ENCODE results near the gene LEMD3. TPM values are rescaled to one million over a fixed set of nuclear protein-coding genes. Genes with fewer than 3 reads are reported as not detected.

Gene LEMD3
- total RNA-seq, 1 experiment from 2014 or later, result 28.4 TPM

DNA sequence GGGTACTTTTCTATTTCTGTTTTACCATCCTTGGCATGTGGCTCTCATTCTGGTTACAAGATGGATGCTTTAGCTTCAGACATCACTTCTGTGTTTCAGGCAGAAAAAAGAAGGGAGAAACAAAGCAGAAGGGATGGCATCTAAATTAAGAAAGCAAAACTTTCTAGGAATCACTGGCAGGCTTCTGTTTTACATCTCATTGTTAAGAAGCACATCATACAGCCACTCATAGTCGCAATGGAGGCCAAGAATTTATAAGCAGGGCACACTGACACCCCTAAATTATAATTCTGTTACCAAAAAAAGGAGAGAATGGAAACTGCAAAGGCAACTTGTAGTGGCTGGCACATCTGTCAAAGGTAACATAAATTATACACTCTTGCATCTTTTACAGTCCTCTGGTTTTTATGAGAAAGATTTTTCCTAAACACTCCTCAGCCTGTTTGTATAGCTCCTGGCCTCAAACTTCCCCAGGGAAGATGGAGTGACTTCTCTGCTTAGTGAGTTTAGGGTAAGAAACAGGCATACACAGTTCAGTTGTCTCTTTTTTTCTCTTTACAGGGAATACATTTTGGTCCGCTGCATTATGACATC lies 22.0 kb upstream of the LEMD3 start:
- no peak for TF ChIP-seq EZH2 (IDR thresholded peaks at IDR 0.05; ENCODE audit: borderline replicate concordance, low read depth, low read length, poor library complexity, severe bottlenecking)
- TF ChIP-seq, protein P1, sequence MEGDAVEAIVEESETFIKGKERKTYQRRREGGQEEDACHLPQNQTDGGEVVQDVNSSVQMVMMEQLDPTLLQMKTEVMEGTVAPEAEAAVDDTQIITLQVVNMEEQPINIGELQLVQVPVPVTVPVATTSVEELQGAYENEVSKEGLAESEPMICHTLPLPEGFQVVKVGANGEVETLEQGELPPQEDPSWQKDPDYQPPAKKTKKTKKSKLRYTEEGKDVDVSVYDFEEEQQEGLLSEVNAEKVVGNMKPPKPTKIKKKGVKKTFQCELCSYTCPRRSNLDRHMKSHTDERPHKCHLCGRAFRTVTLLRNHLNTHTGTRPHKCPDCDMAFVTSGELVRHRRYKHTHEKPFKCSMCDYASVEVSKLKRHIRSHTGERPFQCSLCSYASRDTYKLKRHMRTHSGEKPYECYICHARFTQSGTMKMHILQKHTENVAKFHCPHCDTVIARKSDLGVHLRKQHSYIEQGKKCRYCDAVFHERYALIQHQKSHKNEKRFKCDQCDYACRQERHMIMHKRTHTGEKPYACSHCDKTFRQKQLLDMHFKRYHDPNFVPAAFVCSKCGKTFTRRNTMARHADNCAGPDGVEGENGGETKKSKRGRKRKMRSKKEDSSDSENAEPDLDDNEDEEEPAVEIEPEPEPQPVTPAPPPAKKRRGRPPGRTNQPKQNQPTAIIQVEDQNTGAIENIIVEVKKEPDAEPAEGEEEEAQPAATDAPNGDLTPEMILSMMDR (conservative IDR thresholded peaks at IDR 0.05; ENCODE audit: low read depth, low read length), result no peak
- Histone ChIP-seq H3K4me3 (ENCODE audit: low read depth, low read length, poor library complexity, severe bottlenecking) (no peak overlapping the region), H3K4me1 (ENCODE audit: insufficient read depth, low read length, poor library complexity, severe bottlenecking) (no peaks in the 10 kb centered on the region), H3K36me3 (ENCODE audit: insufficient read depth, low read length, poor library complexity, severe bottlenecking) (no peaks in the 10 kb centered on the region), H3K27ac (ENCODE audit: low read depth, low read length, poor library complexity, severe bottlenecking) (no peak overlapping the region), H3K9me3 (ENCODE audit: low read depth, low read length, poor library complexity, severe bottlenecking) (no peaks in the 10 kb centered on the region), H3K27me3 (replicated peaks; ENCODE audit: insufficient read depth, low read depth, low read length, poor library complexity) (no peaks in the 10 kb centered on the region)
- ChIA-PET POLR2A (ENCODE audit: low non-redundant PET) (interaction anchor here (0.6 kb wide), 1 partner anchor 198 kb away, joined by 6 read pairs; no protein-coding TSS in a partner anchor), CTCF (no interaction called here)
- no TSS peak for BruUV-seq (replicated peaks)
- intact Hi-C loops (cut with micrococcal nuclease; ENCODE audit: unreplicated experiment), result no loop called here
- no peak for DNase-seq (ENCODE audit: low spot score)

DNA sequence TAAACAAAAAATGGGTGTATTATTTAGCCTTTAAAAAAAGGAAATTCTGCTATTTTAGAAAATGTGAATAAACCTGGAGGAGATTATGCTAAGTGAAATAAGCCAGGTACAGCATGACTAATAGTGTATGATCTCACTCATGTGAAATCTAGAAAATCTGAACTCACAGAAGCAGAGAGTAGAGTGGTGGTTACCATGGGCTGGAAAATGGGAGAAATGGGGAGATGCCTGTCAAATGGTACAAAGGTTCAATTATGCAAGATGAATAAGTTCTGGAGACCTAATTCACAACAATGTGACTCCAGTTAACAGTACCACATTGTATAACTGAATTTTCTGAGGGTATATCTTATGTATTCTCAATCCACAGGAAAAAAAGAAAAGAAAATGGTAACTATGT lies 17.4 kb upstream of the LEMD3 start:
- intact Hi-C loops (cut with micrococcal nuclease; ENCODE audit: unreplicated experiment), result no loop called here

DNA sequence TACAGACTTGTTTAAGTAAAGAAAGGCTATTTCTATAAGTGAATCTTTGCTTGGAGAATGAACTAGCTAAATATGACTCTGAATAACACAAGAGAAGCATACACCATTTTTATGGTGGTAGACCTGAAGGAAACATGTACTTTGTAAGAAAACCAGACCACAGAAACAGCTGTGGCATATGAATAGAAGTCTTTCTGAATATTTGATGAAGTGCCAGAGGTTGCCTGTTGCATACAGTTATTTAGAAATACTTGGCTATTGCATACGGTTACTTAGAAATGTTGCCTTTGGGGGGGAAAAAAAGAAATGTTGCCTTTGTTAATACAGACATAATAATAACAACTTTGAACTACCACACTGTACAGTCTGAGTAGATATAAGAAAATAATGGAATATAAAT lies 16.8 kb upstream of the LEMD3 start:
- Histone ChIP-seq H3K4me1 (ENCODE audit: insufficient read depth, low read length, poor library complexity, severe bottlenecking) (no peaks in the 10 kb centered on the region), H3K9me3 (ENCODE audit: low read depth, low read length, poor library complexity, severe bottlenecking) (no peaks in the 10 kb centered on the region), H3K27me3 (replicated peaks; ENCODE audit: insufficient read depth, low read depth, low read length, poor library complexity) (no peaks in the 10 kb centered on the region), H3K36me3 (ENCODE audit: insufficient read depth, low read length, poor library complexity, severe bottlenecking) (no peaks in the 10 kb centered on the region), H3K4me3 (ENCODE audit: low read depth, low read length, poor library complexity, severe bottlenecking) (no peak overlapping the region), H3K27ac (ENCODE audit: low read depth, low read length, poor library complexity, severe bottlenecking) (no peak overlapping the region)
- TF ChIP-seq, protein P1 (conservative IDR thresholded peaks at IDR 0.05; ENCODE audit: low read depth, low read length), result no peak
- TF ChIP-seq EZH2 (IDR thresholded peaks at IDR 0.05; ENCODE audit: borderline replicate concordance, low read depth, low read length, poor library complexity, severe bottlenecking), result no peak
- ChIA-PET POLR2A (ENCODE audit: low non-redundant PET) (no interaction called here), CTCF (no interaction called here)
- BruUV-seq (replicated peaks), result no TSS peak
- intact Hi-C loops (cut with micrococcal nuclease; ENCODE audit: unreplicated experiment), result no loop called here
- DNase-seq (ENCODE audit: low spot score), result no peak

More for the DNA sequence above, 17.4 kb upstream of the LEMD3 start:
- no peak for DNase-seq (ENCODE audit: low spot score)
- no peaks in the 10 kb centered on the region for H3K9me3 ChIP-seq (ENCODE audit: low read depth, low read length, poor library complexity, severe bottlenecking)
- H3K4me1 ChIP-seq (ENCODE audit: insufficient read depth, low read length, poor library complexity, severe bottlenecking), result no peaks in the 10 kb centered on the region
- H3K36me3 ChIP-seq (ENCODE audit: insufficient read depth, low read length, poor library complexity, severe bottlenecking), result no peaks in the 10 kb centered on the region
- H3K27ac ChIP-seq (ENCODE audit: low read depth, low read length, poor library complexity, severe bottlenecking), result no peak overlapping the region
- H3K27me3 ChIP-seq (replicated peaks; ENCODE audit: insufficient read depth, low read depth, low read length, poor library complexity), result no peaks in the 10 kb centered on the region
- BruUV-seq (replicated peaks), result no TSS peak
- TF ChIP-seq EZH2 (IDR thresholded peaks at IDR 0.05; ENCODE audit: borderline replicate concordance, low read depth, low read length, poor library complexity, severe bottlenecking), result no peak
- TF ChIP-seq, protein P1 (conservative IDR thresholded peaks at IDR 0.05; ENCODE audit: low read depth, low read length), result no peak
- ChIA-PET POLR2A (ENCODE audit: low non-redundant PET) (no interaction called here), CTCF (no interaction called here)
- H3K4me3 ChIP-seq (ENCODE audit: low read depth, low read length, poor library complexity, severe bottlenecking), result no peak overlapping the region

Data from A673 (cell line).